Astrocyte of the spinal cord (primary cell): ENCODE results near the gene GNPTAB.
A peak's percentile ranks its signal among the peaks of the same experiment; 100 is the strongest.

Experiments
- DNase-seq: peaks from one replicate; pipeline ENCODE4 v3.0.0; 2011; ENCODE audit warnings: low read depth, low spot score
- H3K4me3 ChIP-seq: 2 replicates; pipeline ENCODE4 v1.5.1; 2011; ENCODE audit warnings: low read depth, mild to moderate bottlenecking, low read length, moderate library complexity
- in situ Hi-C: cut with HindIII; loops from 2 replicates; pipeline ENCODE4 v1.10.0; 2017; ENCODE audit warnings: low sequenced_read_pairs
- TF ChIP-seq, protein P1 (sequence below): IDR thresholded peaks from 2 replicates; pipeline ENCODE4 v1.5.1; 2012; ENCODE audit warnings: low read depth, mild to moderate bottlenecking, low read length, inconsistent platforms

The GNPTAB gene

GRCh38 chr12:101830367-101831325, at the start of gene GNPTAB:
Gene GNPTAB (minus strand): TSS chr12:101830959. CDS start chr12:101830675, 284 bp downstream.
- in situ Hi-C loops = no loop called here
- H3K4me3 ChIP-seq = peak within 1 kb of the TSS; percentile 94
- TF ChIP-seq, protein P1, sequence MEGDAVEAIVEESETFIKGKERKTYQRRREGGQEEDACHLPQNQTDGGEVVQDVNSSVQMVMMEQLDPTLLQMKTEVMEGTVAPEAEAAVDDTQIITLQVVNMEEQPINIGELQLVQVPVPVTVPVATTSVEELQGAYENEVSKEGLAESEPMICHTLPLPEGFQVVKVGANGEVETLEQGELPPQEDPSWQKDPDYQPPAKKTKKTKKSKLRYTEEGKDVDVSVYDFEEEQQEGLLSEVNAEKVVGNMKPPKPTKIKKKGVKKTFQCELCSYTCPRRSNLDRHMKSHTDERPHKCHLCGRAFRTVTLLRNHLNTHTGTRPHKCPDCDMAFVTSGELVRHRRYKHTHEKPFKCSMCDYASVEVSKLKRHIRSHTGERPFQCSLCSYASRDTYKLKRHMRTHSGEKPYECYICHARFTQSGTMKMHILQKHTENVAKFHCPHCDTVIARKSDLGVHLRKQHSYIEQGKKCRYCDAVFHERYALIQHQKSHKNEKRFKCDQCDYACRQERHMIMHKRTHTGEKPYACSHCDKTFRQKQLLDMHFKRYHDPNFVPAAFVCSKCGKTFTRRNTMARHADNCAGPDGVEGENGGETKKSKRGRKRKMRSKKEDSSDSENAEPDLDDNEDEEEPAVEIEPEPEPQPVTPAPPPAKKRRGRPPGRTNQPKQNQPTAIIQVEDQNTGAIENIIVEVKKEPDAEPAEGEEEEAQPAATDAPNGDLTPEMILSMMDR = peak; percentile 70
- DNase-seq = peak; percentile 91

DNA sequence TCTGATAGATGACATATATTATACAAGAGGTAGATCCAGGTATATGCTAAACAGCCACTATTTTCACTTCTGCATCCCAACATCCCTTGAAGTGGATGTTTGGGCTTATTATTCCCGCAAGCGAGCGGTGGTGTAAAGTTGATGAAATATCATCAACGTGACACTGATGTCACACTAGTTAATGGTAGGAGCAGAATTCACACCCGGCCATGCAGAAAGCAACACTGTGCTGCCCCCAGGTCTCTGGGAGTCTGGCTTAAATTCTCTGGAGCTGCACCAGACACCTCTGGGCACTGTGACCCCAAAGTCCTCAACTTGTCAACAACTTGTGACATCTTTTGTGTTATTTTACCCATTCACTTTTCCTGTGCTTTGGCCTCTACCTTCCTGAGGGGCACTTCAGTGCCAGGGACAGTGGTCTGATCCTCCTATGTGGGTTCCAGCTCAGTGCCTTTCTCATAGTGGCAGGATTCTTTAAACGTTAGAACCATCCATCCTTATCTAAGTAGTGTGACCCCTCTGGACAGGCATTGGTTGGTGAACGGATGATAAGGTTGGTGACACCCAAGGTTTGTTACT, 47.6 kb upstream of the GNPTAB start:
- no peak for DNase-seq
- TF ChIP-seq, protein P1 = no peak
- H3K4me3 ChIP-seq = peak overlapping the region; percentile 81
- in situ Hi-C loops = no loop called here

- in situ Hi-C loops = no loop called here
- TF ChIP-seq, protein P1 = no peak
- DNase-seq = peak; percentile 31
- H3K4me3 ChIP-seq = peak overlapping the region; percentile 81
These were observed 47.1 kb upstream of the GNPTAB start for GRCh38 chr12:101877806-101878242.

DNA sequence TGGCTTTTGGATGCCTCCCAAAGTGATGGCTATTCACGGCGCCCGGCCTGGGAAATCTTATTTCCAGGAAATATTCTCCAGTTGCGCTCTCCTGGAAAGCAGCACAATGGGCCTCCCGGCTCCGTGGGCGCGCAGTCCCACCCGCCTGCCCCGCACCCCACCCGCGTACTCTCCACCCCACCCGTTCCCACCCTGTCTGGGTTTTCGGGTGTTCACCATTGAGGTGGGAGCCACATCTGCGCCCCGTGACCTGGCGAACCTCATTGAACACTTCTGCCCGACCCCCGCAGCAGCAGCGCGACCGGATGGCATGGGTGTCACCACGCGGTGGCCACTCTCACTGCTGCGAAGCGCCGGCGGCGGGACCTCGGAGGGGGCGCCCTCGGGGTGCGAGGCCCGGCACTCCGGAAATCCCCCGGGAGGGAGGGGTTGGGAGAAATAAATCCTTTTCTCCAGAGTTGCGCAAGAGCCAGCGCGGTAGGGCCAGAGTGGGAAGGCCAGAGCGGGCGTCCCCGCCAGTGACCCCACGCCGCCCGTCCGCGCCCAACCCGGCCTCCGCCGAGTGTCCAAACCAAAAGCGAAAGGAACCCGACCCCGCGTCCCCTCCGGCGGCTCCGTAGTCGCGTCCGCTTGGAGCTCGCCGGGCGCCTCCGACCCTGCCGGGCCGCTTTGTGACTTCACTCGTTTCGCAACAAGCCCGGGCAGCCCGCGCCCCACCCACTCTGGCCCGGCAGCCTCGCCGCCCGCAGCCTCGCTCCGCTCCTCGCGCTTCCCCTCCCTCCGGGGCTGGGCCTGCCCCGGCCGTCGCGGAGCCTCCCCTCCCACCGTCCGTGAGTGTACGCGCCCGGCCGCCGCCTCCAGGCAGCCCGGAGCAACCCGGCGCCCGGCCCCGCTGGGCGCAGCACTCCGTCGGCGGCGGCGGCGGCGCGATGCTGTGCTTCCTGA, 46.4 kb upstream of the GNPTAB start, which contains the start of gene DRAM1:
TSS of gene DRAM1 (plus strand) at position 720 of the 945 bp plus-strand sequence. CDS start at position 930, 210 bp downstream.
- H3K4me3 ChIP-seq = peak within 1 kb of the TSS; percentile 81
- DNase-seq = peak; percentile 92
- in situ Hi-C loops = no loop called here
- TF ChIP-seq, protein P1 = peak; percentile 8

GRCh38 chr12:101876322-101876860, 45.6 kb upstream of the GNPTAB start:
- peak overlapping the region; percentile 81 for H3K4me3 ChIP-seq
- TF ChIP-seq, protein P1 = no peak
- in situ Hi-C loops = no loop called here
- no peak for DNase-seq
